ENCODE results near the gene PRM1. TPM values are rescaled to one million over a fixed set of nuclear protein-coding genes. Genes with fewer than 3 reads are reported as not detected.
"Not testable (repeated sequence)": the region's sequence is repeated elsewhere in the genome, so short reads cannot be mapped to it uniquely, and the experiment has no call there.

PRM1 gene
- total RNA-seq, 2 donors from 2014 or later = not detected

GRCh38 chr16:11300560-11300892, 19.4 kb upstream of the PRM1 start:
- H3K4me1 ChIP-seq = peaks cover 0 to 15% of the 10 kb centered on the region in 2 donors

GRCh38 chr16:11299865-11300559, 18.9 kb upstream of the PRM1 start:
- no peak for TF ChIP-seq CTCF (IDR thresholded peaks at IDR 0.05)
- Histone ChIP-seq H3K9me3 (no peaks in the 10 kb centered on the region), H3K27ac (no peak overlapping the region), H3K27me3 (no peaks in the 10 kb centered on the region), H3K4me1 (peaks cover 0 to 15% of the 10 kb centered on the region in 2 donors), H3K36me3 (no peaks in the 10 kb centered on the region), H3K4me3 (no peak overlapping the region)
- DNase-seq (ENCODE audit: low spot score) = no peak

More at GRCh38 chr16:11300560-11300892, 19.4 kb upstream of the PRM1 start:
- H3K36me3 ChIP-seq = no peaks in the 10 kb centered on the region
- no peak overlapping the region for H3K27ac ChIP-seq
- no peak for DNase-seq (ENCODE audit: low spot score)
- TF ChIP-seq CTCF (IDR thresholded peaks at IDR 0.05) = no peak
- no peaks in the 10 kb centered on the region for H3K27me3 ChIP-seq
- H3K4me3 ChIP-seq = no peak overlapping the region
- H3K9me3 ChIP-seq = no peaks in the 10 kb centered on the region

- not testable (repeated sequence) for H3K4me3 ChIP-seq; DNase-seq (ENCODE audit: low spot score); H3K27me3 ChIP-seq; H3K36me3 ChIP-seq; H3K27ac ChIP-seq; H3K9me3 ChIP-seq
- peaks cover 0 to 15% of the 10 kb centered on the region in 2 donors for H3K4me1 ChIP-seq
These were observed 17.9 kb upstream of the PRM1 start for GRCh38 chr16:11298950-11299547.

- no peak for TF ChIP-seq CTCF (IDR thresholded peaks at IDR 0.05)
- no peaks in the 10 kb centered on the region for H3K27me3 ChIP-seq
- H3K4me3 ChIP-seq = no peak overlapping the region
- peak overlapping the region; percentile 10 to 14 for H3K27ac ChIP-seq
- no peaks in the 10 kb centered on the region for H3K9me3 ChIP-seq
- H3K4me1 ChIP-seq = peaks cover 0 to 15% of the 10 kb centered on the region in 2 donors
- DNase-seq (ENCODE audit: low spot score) = no peak
- H3K36me3 ChIP-seq = no peaks in the 10 kb centered on the region
These were observed 17.2 kb upstream of the PRM1 start for GRCh38 chr16:11298143-11298900.

GRCh38 chr16:11297492-11298142, 16.5 kb upstream of the PRM1 start:
- peak in 1 of 2 donors; percentile 46 for TF ChIP-seq CTCF (IDR thresholded peaks at IDR 0.05)
- no peaks in the 10 kb centered on the region for H3K27me3 ChIP-seq
- peak; percentile 60 for DNase-seq (ENCODE audit: low spot score)
- peaks cover 0 to 15% of the 10 kb centered on the region in 2 donors for H3K4me1 ChIP-seq
- peak overlapping the region; percentile 14 to 43 for H3K27ac ChIP-seq
- H3K4me3 ChIP-seq = peak overlapping the region in 1 of 2 donors; percentile 23
- no peaks in the 10 kb centered on the region for H3K36me3 ChIP-seq
- H3K9me3 ChIP-seq = no peaks in the 10 kb centered on the region

All from right atrium auricular region (tissue), 2 donors.